RWPE2 (cell line): ENCODE data around the gene PRKCH.

Experiments used
- ATAC-seq: fragments of 200-7000 bp; cut with Tn5 transposase; 3 replicates; pipeline ENCODE4 v1.9.1; 2021; ENCODE audit warnings: low read depth
- DNase-seq: peaks from one replicate; pipeline ENCODE4 v3.0.0-alpha.2; 2020; ENCODE audit warnings: low spot score
- H3K27ac ChIP-seq: fragments of 450-650 bp; 2 replicates; pipeline ENCODE4 v1.5.1; 2017; ENCODE audit warnings: mild to moderate bottlenecking; ENCODE audit not compliant: poor library complexity, severe bottlenecking
- H3K27me3 ChIP-seq: fragments of 250-450 bp; sonication (Bioruptor Pico); 2 replicates; pipeline ENCODE4 v1.5.1; 2021; ENCODE audit warnings: mild to moderate bottlenecking, moderate library complexity; ENCODE audit not compliant: insufficient read depth, poor library complexity, severe bottlenecking
- H3K36me3 ChIP-seq: fragments of 250-450 bp; sonication (Bioruptor Pico); 2 replicates; pipeline ENCODE4 v1.5.1; 2020; ENCODE audit warnings: low read depth, mild to moderate bottlenecking, moderate library complexity
- H3K4me1 ChIP-seq: fragments of 250-450 bp; sonication (Bioruptor Pico); 2 replicates; pipeline ENCODE4 v1.5.1; 2021; ENCODE audit warnings: mild to moderate bottlenecking, moderate library complexity; ENCODE audit not compliant: insufficient read depth, poor library complexity, severe bottlenecking
- H3K4me3 ChIP-seq: fragments of 250-450 bp; sonication (Bioruptor Pico); 2 replicates; pipeline ENCODE4 v1.5.1; 2021; ENCODE audit warnings: mild to moderate bottlenecking, moderate library complexity; ENCODE audit not compliant: severe bottlenecking
- H3K9me3 ChIP-seq: fragments of 250-450 bp; sonication (Bioruptor Pico); 2 replicates; pipeline ENCODE4 v1.5.1; 2021; ENCODE audit warnings: mild to moderate bottlenecking, moderate library complexity; ENCODE audit not compliant: severe bottlenecking
- TF ChIP-seq, protein P1 (sequence below): fragments of 450-650 bp; IDR thresholded peaks from one replicate; pipeline ENCODE4 v1.5.1; 2017; ENCODE audit warnings: mild to moderate bottlenecking, moderate library complexity; ENCODE audit not compliant: poor library complexity, severe bottlenecking

The PRKCH gene

GRCh38 chr14:61280526-61281185, 40.7 kb upstream of the PRKCH start:
- TF ChIP-seq, protein P1, sequence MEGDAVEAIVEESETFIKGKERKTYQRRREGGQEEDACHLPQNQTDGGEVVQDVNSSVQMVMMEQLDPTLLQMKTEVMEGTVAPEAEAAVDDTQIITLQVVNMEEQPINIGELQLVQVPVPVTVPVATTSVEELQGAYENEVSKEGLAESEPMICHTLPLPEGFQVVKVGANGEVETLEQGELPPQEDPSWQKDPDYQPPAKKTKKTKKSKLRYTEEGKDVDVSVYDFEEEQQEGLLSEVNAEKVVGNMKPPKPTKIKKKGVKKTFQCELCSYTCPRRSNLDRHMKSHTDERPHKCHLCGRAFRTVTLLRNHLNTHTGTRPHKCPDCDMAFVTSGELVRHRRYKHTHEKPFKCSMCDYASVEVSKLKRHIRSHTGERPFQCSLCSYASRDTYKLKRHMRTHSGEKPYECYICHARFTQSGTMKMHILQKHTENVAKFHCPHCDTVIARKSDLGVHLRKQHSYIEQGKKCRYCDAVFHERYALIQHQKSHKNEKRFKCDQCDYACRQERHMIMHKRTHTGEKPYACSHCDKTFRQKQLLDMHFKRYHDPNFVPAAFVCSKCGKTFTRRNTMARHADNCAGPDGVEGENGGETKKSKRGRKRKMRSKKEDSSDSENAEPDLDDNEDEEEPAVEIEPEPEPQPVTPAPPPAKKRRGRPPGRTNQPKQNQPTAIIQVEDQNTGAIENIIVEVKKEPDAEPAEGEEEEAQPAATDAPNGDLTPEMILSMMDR, result peak; percentile 89
- no peaks in the 10 kb centered on the region for H3K27me3 ChIP-seq
- H3K4me3 ChIP-seq, result peak overlapping the region; percentile 64
- DNase-seq (peak; percentile 84), ATAC-seq (peak; percentile 48)
- H3K4me1 ChIP-seq, result peaks cover 17% of the 10 kb centered on the region
- H3K9me3 ChIP-seq, result no peaks in the 10 kb centered on the region
- H3K27ac ChIP-seq, result peak overlapping the region; percentile 82
- peaks cover 13% of the 10 kb centered on the region for H3K36me3 ChIP-seq

DNA sequence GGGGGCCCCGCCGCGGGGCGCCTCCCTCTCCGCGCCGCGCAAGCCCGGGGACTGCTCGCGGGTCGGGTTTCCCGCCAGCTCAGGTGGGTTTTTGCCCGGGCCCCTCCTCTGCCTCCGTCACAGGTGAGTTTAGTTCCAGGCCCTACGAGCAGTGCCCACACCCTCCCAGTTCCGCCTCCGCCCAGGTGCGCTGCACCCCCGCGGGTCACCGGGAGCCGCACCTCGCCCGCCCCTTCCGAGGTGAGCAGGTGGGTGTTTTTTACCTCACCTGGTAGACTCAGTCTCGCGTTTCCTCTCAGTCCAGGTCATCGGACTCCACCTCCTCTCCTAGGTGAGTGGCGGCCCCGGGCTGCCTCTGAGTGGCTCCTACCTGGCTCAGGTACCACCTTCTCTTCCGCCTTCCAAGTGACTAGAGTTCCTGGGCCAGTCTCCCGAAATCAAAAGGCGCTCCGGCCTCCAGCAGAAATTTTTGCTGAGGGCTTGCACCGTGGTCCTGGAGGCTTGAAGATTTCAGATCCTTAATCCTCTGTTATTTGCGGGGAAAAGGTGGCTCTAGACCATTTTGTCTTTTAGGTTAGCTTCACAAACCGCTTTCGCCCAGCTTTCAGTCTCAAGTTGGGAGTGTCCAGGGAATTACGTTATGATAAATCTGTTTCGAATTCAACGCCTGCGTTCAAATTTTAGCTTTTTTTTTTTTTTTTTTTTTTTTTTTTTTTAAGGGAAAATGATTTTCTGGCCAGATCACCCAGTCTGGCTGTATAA, 40.0 kb upstream of the PRKCH start, which contains the start of gene TMEM30B:
TMEM30B (minus strand) TSS at position 153 of the 762 bp plus-strand sequence. CDS start 191 bp downstream, outside the sequence.
- H3K9me3 ChIP-seq, result no peaks in the 10 kb centered on the region
- ATAC-seq, result peak; percentile 91
- TF ChIP-seq, protein P1, result no peak
- H3K4me3 ChIP-seq, result peak within 1 kb of the TSS; percentile 64
- no peaks in the 10 kb centered on the region for H3K27me3 ChIP-seq
- peak within 1 kb of the TSS; percentile 82 for H3K27ac ChIP-seq
- H3K4me1 ChIP-seq, result peaks cover 22% of the 10 kb centered on the region
- peak; percentile 99 for DNase-seq
- peaks cover 13% of the 10 kb centered on the region for H3K36me3 ChIP-seq

GRCh38 chr14:61281948-61282275, 39.5 kb upstream of the PRKCH start:
- H3K9me3 ChIP-seq, result no peaks in the 10 kb centered on the region
- peaks cover 22% of the 10 kb centered on the region for H3K4me1 ChIP-seq
- H3K36me3 ChIP-seq, result peaks cover 13% of the 10 kb centered on the region
- H3K27me3 ChIP-seq, result no peaks in the 10 kb centered on the region
- peak overlapping the region; percentile 64 for H3K4me3 ChIP-seq
- DNase-seq (no peak), ATAC-seq (no peak)
- H3K27ac ChIP-seq, result peak overlapping the region; percentile 82
- TF ChIP-seq, protein P1, result no peak

GRCh38 chr14:61282746-61283145, 38.6 kb upstream of the PRKCH start:
- peaks cover 15% of the 10 kb centered on the region for H3K4me1 ChIP-seq
- H3K9me3 ChIP-seq, result no peaks in the 10 kb centered on the region
- H3K27me3 ChIP-seq, result no peaks in the 10 kb centered on the region
- no peak for ATAC-seq
- DNase-seq, result no peak
- TF ChIP-seq, protein P1, result no peak
- peak overlapping the region; percentile 82 for H3K27ac ChIP-seq
- H3K4me3 ChIP-seq, result no peak overlapping the region
- H3K36me3 ChIP-seq, result peaks cover 9% of the 10 kb centered on the region
